IMR-90 (cell line): ENCODE data around the gene HIVEP1. TPM values are rescaled to one million over a fixed set of nuclear protein-coding genes. Genes with fewer than 3 reads are reported as not detected.

Experiments
- ATAC-seq: fragments of 200-7000 bp; cut with Tn5 transposase; 2 replicates; pipeline ENCODE4 v1.9.1; 2020; ENCODE audit warnings: low read depth, mild to moderate bottlenecking, moderate library complexity
- BruUV-seq: library from RNA; stranded (reverse); fragments of 400-500 nt; replicated peaks from 2 replicates; lab custom pipeline; 2021; lab: Mats Ljungman, UMichigan
- CTCF ChIA-PET: fragments of 300-600 bp; formaldehyde crosslinking; extraction: SDS; loops from one replicate; lab custom pipeline; 2021; ENCODE audit warnings: antibody characterized with exemption; lab: Yijun Ruan, JAX
- POLR2A ChIA-PET: fragments of 300-600 bp; sonication (Branson Sonifier 250); formaldehyde crosslinking; loops from one replicate; lab custom pipeline; 2022; ENCODE audit warnings: antibody characterized with exemption; ENCODE audit not compliant: unreplicated experiment; lab: Charles Lee
- DNase-seq: peaks from one replicate; pipeline ENCODE4 v3.0.0; 2013
- H2AFZ ChIP-seq: replicated peaks from 2 replicates; pipeline ENCODE3; 2013; ENCODE audit warnings: low read length, mild to moderate bottlenecking; ENCODE audit not compliant: poor library complexity
- H2AK5ac ChIP-seq: 2 replicates; pipeline ENCODE4 v1.6.1; 2013; ENCODE audit warnings: low read depth, low read length, inconsistent platforms
- H2AK9ac ChIP-seq: replicated peaks from 2 replicates; pipeline ENCODE3; 2013; ENCODE audit warnings: mild to moderate bottlenecking, low read depth, low read length, moderate library complexity; ENCODE audit not compliant: poor library complexity
- H2BK120ac ChIP-seq: 2 replicates; pipeline ENCODE4 v1.6.1; 2013; ENCODE audit warnings: low read depth, low read length, inconsistent platforms
- H2BK15ac ChIP-seq: 3 replicates; pipeline ENCODE4 v1.6.1; 2013; ENCODE audit warnings: low read depth, low read length, inconsistent platforms
- H2BK20ac ChIP-seq: 2 replicates; pipeline ENCODE4 v1.6.1; 2013; ENCODE audit warnings: low read depth, mild to moderate bottlenecking, inconsistent platforms, low read length, moderate library complexity
- H2BK5ac ChIP-seq: 2 replicates; pipeline ENCODE4 v1.6.1; 2013; ENCODE audit warnings: mild to moderate bottlenecking, low read depth, low read length, inconsistent platforms; ENCODE audit not compliant: poor library complexity, severe bottlenecking
- H3K14ac ChIP-seq: replicated peaks from 2 replicates; pipeline ENCODE4 v1.6.1; 2013; ENCODE audit warnings: low read depth, low read length, inconsistent platforms
- H3K18ac ChIP-seq: 2 replicates; pipeline ENCODE4 v1.6.1; 2013; ENCODE audit warnings: low read depth, low read length, control low read depth
- H3K23ac ChIP-seq: 2 replicates; pipeline ENCODE4 v1.6.1; 2013; ENCODE audit warnings: low read depth, low read length, inconsistent platforms
- H3K27ac ChIP-seq: 2 replicates; pipeline ENCODE4 v1.5.1; 2013; ENCODE audit warnings: mild to moderate bottlenecking, control low read depth, low read length; ENCODE audit not compliant: insufficient read depth
- H3K27me3 ChIP-seq: 2 replicates; pipeline ENCODE4 v1.6.1; 2013; ENCODE audit warnings: low read length; ENCODE audit not compliant: control insufficient read depth, insufficient read depth
- H3K36me3 ChIP-seq: 2 replicates; pipeline ENCODE4 v1.6.1; 2013; ENCODE audit warnings: low read length, mixed read lengths; ENCODE audit not compliant: control insufficient read depth, insufficient read depth
- H3K4ac ChIP-seq: 2 replicates; pipeline ENCODE4 v1.6.1; 2013; ENCODE audit warnings: low read depth, low read length, inconsistent platforms
- H3K4me1 ChIP-seq: 2 replicates; pipeline ENCODE4 v1.6.1; 2013; ENCODE audit warnings: low read length, mixed read lengths; ENCODE audit not compliant: control insufficient read depth, insufficient read depth
- H3K4me2 ChIP-seq: 2 replicates; pipeline ENCODE4 v1.6.1; 2013; ENCODE audit warnings: low read depth, mild to moderate bottlenecking, control low read depth, low read length, moderate library complexity
- H3K4me3 ChIP-seq: 2 replicates; pipeline ENCODE4 v1.5.1; 2013; ENCODE audit warnings: low read depth, mild to moderate bottlenecking, control low read depth, low read length, moderate library complexity; ENCODE audit not compliant: insufficient read depth
- H3K56ac ChIP-seq: 2 replicates; pipeline ENCODE4 v1.6.1; 2013; ENCODE audit warnings: low read length, inconsistent platforms; ENCODE audit not compliant: insufficient read depth; ENCODE audit errors: extremely low read depth
- H3K79me1 ChIP-seq, 2 experiments: 2 replicates each; pipeline ENCODE4 v1.6.1; 2013; ENCODE audit warnings: low read length in 2 of 2, inconsistent platforms in 1 of 2, low read depth in 1 of 2
- H3K9ac ChIP-seq: 2 replicates; pipeline ENCODE4 v1.6.1; 2013; ENCODE audit warnings: low read depth, low read length, control low read depth
- H3K9me1 ChIP-seq: 2 replicates; pipeline ENCODE4 v1.6.1; 2013; ENCODE audit warnings: low read length, inconsistent platforms; ENCODE audit not compliant: insufficient read depth
- H3K9me3 ChIP-seq: 2 replicates; pipeline ENCODE4 v1.6.1; 2013; ENCODE audit warnings: low read length; ENCODE audit not compliant: control insufficient read depth, insufficient read depth
- H4K20me1 ChIP-seq: 2 replicates; pipeline ENCODE4 v1.6.1; 2013; ENCODE audit warnings: low read length, inconsistent platforms; ENCODE audit not compliant: insufficient read depth
- H4K5ac ChIP-seq: 2 replicates; pipeline ENCODE4 v1.6.1; 2013; ENCODE audit warnings: mild to moderate bottlenecking, low read depth, low read length, control low read depth
- H4K8ac ChIP-seq, 2 experiments: 2 replicates each; pipeline ENCODE4 v1.6.1; 2013; ENCODE audit warnings: low read depth in 2 of 2, low read length in 2 of 2, control low read depth in 1 of 2, inconsistent platforms in 1 of 2
- H4K91ac ChIP-seq: 2 replicates; pipeline ENCODE4 v1.6.1; 2013; ENCODE audit warnings: low read depth, low read length, inconsistent platforms; ENCODE audit not compliant: insufficient read depth
- BHLHE40 ChIP-seq: fragments of 150-350 bp; IDR thresholded peaks from 2 replicates; pipeline ENCODE4 v1.6.1; 2016; ENCODE audit warnings: mild to moderate bottlenecking, low read depth, low read length
- CEBPB ChIP-seq: IDR thresholded peaks from 2 replicates; pipeline ENCODE4 v1.6.1; 2012; ENCODE audit warnings: low read depth, low read length, improper control_type of control experiment
- CHD1 ChIP-seq: IDR thresholded peaks from 2 replicates; pipeline ENCODE4 v1.6.1; 2012; ENCODE audit warnings: low read depth, low read length, improper control_type of control experiment
- FOS ChIP-seq: fragments of 150-350 bp; IDR thresholded peaks from 2 replicates; pipeline ENCODE4 v1.6.1; 2016; ENCODE audit warnings: low read depth, low read length
- MAFK ChIP-seq: IDR thresholded peaks from 2 replicates; pipeline ENCODE4 v1.6.1; 2012; ENCODE audit warnings: low read depth, low read length, improper control_type of control experiment
- POLR2A ChIP-seq: IDR thresholded peaks from 2 replicates; pipeline ENCODE4 v1.6.1; 2012; ENCODE audit warnings: mild to moderate bottlenecking, low read depth, low read length
- RAD21 ChIP-seq: IDR thresholded peaks from 2 replicates; pipeline ENCODE4 v1.6.1; 2012; ENCODE audit warnings: low read length, improper control_type of control experiment
- RCOR1 ChIP-seq: IDR thresholded peaks from 2 replicates; pipeline ENCODE4 v1.6.1; 2012; ENCODE audit warnings: mild to moderate bottlenecking, low read length, improper control_type of control experiment; ENCODE audit not compliant: insufficient replicate concordance
- WGBS, 2 experiments: methylation state at CpG; one replicate each; pipeline versions ENCODE4 v1.1.5 to v1.1.7; 2013; ENCODE audit warnings: missing lambda C conversion rate in 2 of 2; ENCODE audit not compliant: insufficient read length in 1 of 2; ENCODE audit errors: extremely low coverage in 2 of 2; 5-methylcytosine and 5-hydroxymethylcytosine counted together
- dilution Hi-C: fragments of 300-500 bp; cut with HindIII; formaldehyde crosslinking; loops from one replicate; pipeline ENCODE4 v1.14.3; 2018; ENCODE audit warnings: low sequenced_read_pairs; ENCODE audit not compliant: unreplicated experiment
- in situ Hi-C: fragments of 300-500 bp; cut with MboI; formaldehyde crosslinking; loops from 3 replicates; pipeline ENCODE4 v1.14.3; 2019; ENCODE audit warnings: low sequenced_read_pairs, inconsistent platforms, mixed read lengths
- intact Hi-C: fragments of 100-400 bp; cut with micrococcal nuclease; formaldehyde crosslinking; loops from 2 replicates; pipeline ENCODE4 v1.10.0; 2022
- polyA plus RNA-seq, 3 experiments: library from polyadenylated mRNA; depleted of rRNA; stranded (reverse); fragments of >200 nt; gene quantifications; 2 replicates each; pipeline ENCODE4 v1.2.3, GENCODE V29; 2012; ENCODE audit warnings: low replicate concordance in 1 of 3
- total RNA-seq: library from RNA; depleted of rRNA; stranded (reverse); fragments of >200 nt; gene quantifications from 2 replicates; pipeline ENCODE4 v1.2.3, GENCODE V29; 2012

The HIVEP1 gene
- total and polyA plus RNA-seq, 2 of the 4 experiments (the other 2 are of a cell fraction): 13.0 to 17.2 TPM

DNA sequence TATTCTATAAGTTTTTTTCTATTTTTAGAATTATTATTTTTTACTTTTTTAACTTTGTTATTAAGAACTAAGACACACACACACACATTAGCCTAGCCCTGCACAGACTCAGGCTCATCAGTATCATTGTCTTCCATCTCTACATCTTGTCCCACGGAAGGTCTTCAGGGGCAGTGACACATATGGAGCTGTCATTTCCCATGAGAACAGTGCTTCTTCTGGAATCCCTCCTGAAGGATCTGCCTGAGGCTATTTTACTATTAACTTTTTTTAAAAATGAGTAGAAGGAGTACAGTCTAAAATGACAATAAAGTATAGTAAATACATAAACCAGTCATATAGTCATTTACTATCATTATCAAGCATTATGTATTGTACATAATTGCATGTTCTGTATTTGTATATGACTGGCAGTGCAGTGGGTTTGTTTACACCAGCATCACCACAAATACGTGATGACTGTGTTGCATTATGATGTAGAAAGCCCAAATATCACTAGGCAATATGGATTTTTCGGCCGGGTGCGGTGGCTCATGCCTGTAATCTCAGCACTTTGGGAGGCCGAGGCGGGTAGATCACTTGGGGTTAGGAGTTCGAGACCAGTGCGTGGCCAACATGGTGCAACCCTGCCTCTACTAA is 57.9 kb downstream of the HIVEP1 start:
- H3K9me1 ChIP-seq: peaks cover 17% of the 10 kb centered on the region
- in situ Hi-C loops: no loop called here
- CTCF ChIA-PET: no interaction called here
- H3K79me1 ChIP-seq: peaks cover 33 to 59% of the 10 kb centered on the region in 2 experiments
- intact Hi-C loops: no loop called here
- H2AFZ ChIP-seq: no peak overlapping the region
- DNase-seq (no peak), ATAC-seq (no peak)
- no peak overlapping the region for H3K4me3 ChIP-seq
- H3K4me1 ChIP-seq: peaks cover 7% of the 10 kb centered on the region
- WGBS, 2 experiments: no CpG with 5 or more reads among the region's 9 CpGs
- no peak overlapping the region for H3K14ac ChIP-seq
- no peak overlapping the region for H2BK15ac ChIP-seq
- no peak overlapping the region for H3K56ac ChIP-seq
- H4K5ac ChIP-seq: no peak overlapping the region
- no peak overlapping the region for H2BK20ac ChIP-seq
- H4K8ac ChIP-seq: no peak overlapping the region
- no peak overlapping the region for H2AK5ac ChIP-seq
- POLR2A ChIA-PET: interaction anchor here (0.5 kb wide), 1 partner anchor 424 kb away, joined by 3 read pairs; no protein-coding TSS in a partner anchor
- no peak overlapping the region for H3K18ac ChIP-seq
- no peak overlapping the region for H3K23ac ChIP-seq
- no peaks in the 10 kb centered on the region for H3K9me3 ChIP-seq
- no peak for TF ChIP-seq MAFK
- TF ChIP-seq RCOR1: no peak
- no peak for TF ChIP-seq BHLHE40
- no peak for TF ChIP-seq POLR2A
- TF ChIP-seq RAD21: no peak
- TF ChIP-seq CHD1: no peak
- TF ChIP-seq FOS: no peak
- no peak for TF ChIP-seq CEBPB
- H2BK5ac ChIP-seq: no peak overlapping the region
- H2AK9ac ChIP-seq: no peak overlapping the region
- peaks cover 10% of the 10 kb centered on the region; the same call in 1 of the 2 replicates for H4K20me1 ChIP-seq
- no peaks in the 10 kb centered on the region for H3K27me3 ChIP-seq
- no peak overlapping the region for H4K91ac ChIP-seq
- dilution Hi-C loops: no loop called here
- H3K9ac ChIP-seq: no peak overlapping the region
- H3K27ac ChIP-seq: no peak overlapping the region
- no peak overlapping the region for H3K4me2 ChIP-seq
- no TSS peak for BruUV-seq
- H3K4ac ChIP-seq: no peak overlapping the region
- no peaks in the 10 kb centered on the region for H3K36me3 ChIP-seq
- H2BK120ac ChIP-seq: no peak overlapping the region
